ENCODE measurements around the gene RABGAP1L.

GRCh38 chr1:174872615-174873058 lies 713.3 kb downstream of the RABGAP1L start:
- TF ChIP-seq CTCF (IDR thresholded peaks at IDR 0.05; ENCODE audit: extremely low read depth in 1 of 2, insufficient read depth in 1 of 2, low read depth in 1 of 2, low read length in 2 of 2) (no peak), FOS (IDR thresholded peaks at IDR 0.05; ENCODE audit: borderline replicate concordance, insufficient read depth, low read length) (no peak), EZH2 (IDR thresholded peaks at IDR 0.05; ENCODE audit: borderline replicate concordance, low read depth, low read length, severe bottlenecking) (no peak), POLR2A (IDR thresholded peaks at IDR 0.05; ENCODE audit: low read depth, low read length) (no peak), POLR2AphosphoS5 (IDR thresholded peaks at IDR 0.05; ENCODE audit: insufficient read depth, low read depth, low read length) (no peak), MYC (IDR thresholded peaks at IDR 0.05; ENCODE audit: low read depth, low read length) (no peak), GATA2 (IDR thresholded peaks at IDR 0.05; ENCODE audit: insufficient read depth, insufficient read length, low read depth, low read length) (no peak), JUN (IDR thresholded peaks at IDR 0.05; ENCODE audit: borderline replicate concordance, insufficient read depth, insufficient read length, low read depth) (no peak)
- TF ChIP-seq, protein P1, sequence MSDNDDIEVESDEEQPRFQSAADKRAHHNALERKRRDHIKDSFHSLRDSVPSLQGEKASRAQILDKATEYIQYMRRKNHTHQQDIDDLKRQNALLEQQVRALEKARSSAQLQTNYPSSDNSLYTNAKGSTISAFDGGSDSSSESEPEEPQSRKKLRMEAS (IDR thresholded peaks at IDR 0.05; ENCODE audit: insufficient read depth, insufficient read length): no peak

Measured in endothelial cell of umbilical vein (primary cell).